ENCODE data around the gene PPP1CA.

The PPP1CA gene

DNA sequence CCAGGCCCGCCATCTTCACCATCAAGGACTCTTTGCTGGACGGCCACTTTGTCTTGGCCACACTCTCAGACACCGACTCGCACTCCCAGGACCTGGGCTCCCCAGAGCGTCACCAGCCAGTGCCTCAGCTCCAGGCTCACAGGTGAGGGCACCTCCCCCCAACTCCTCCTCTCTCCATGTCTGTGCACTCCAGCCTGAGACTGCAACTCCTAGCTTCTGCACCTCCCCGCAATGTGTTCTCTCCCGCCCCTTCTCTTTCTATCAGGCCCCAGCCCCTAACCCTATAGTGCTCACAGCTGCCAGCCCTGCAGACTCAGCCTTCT, 5.4 kb downstream of the PPP1CA start:
- Histone ChIP-seq H3K4me2 (ENCODE audit: low read length) (no peak overlapping the region), H2AFZ (no peak overlapping the region), H3K4me3 (ENCODE audit: low read depth, low read length) (no peak overlapping the region), H3K4me1 (no peaks in the 10 kb centered on the region), H3K9me3 (ENCODE audit: control insufficient read depth, low read length) (no peaks in the 10 kb centered on the region), H3K36me3 (ENCODE audit: control insufficient read depth, insufficient read depth, low read length) (no peaks in the 10 kb centered on the region), H3K79me2 (no peaks in the 10 kb centered on the region), H3K27ac (no peak overlapping the region), H3K9ac (no peak overlapping the region), H3K27me3 (ENCODE audit: control insufficient read depth, insufficient read depth, low read length) (no peaks in the 10 kb centered on the region)
- TF ChIP-seq, protein P1, sequence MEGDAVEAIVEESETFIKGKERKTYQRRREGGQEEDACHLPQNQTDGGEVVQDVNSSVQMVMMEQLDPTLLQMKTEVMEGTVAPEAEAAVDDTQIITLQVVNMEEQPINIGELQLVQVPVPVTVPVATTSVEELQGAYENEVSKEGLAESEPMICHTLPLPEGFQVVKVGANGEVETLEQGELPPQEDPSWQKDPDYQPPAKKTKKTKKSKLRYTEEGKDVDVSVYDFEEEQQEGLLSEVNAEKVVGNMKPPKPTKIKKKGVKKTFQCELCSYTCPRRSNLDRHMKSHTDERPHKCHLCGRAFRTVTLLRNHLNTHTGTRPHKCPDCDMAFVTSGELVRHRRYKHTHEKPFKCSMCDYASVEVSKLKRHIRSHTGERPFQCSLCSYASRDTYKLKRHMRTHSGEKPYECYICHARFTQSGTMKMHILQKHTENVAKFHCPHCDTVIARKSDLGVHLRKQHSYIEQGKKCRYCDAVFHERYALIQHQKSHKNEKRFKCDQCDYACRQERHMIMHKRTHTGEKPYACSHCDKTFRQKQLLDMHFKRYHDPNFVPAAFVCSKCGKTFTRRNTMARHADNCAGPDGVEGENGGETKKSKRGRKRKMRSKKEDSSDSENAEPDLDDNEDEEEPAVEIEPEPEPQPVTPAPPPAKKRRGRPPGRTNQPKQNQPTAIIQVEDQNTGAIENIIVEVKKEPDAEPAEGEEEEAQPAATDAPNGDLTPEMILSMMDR (IDR thresholded peaks at IDR 0.05), result no peak

DNA sequence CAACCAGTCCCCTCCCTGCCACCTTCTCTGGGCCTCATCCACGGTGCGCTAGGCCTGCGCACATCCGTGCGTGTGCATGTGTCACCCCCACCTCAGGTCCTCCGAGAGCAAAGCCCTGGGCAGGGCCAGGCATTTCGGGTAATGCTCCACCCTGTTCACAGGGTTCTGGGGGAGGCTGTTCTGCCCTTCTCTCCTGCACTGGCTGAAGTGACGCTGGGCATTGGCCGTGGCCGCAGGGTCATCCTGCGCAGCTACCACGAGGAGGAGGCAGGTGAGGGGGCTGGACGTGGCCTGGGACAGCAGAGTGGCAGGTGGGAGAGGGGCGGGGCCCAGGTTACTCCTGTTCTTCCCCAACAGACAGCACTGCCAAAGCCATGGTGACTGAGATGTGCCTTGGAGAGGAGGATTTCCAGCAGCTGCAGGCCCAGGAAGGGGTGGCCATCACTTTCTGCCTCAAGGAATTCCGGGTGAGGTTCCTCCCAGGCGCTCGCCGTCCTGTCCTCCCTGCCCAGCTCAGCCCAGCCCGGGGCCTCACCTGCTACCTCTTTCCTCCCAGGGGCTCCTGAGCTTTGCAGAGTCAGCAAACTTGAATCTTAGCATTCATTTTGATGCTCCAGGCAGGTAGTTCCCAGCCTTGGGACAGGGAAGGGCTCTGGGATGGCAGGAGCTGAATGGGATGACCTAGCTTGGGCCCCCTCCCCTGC, 6.0 kb downstream of the PPP1CA start:
- no peak overlapping the region for H3K27ac ChIP-seq
- H3K9me3 ChIP-seq (ENCODE audit: control insufficient read depth, low read length), result no peaks in the 10 kb centered on the region
- no peaks in the 10 kb centered on the region for H3K27me3 ChIP-seq (ENCODE audit: control insufficient read depth, insufficient read depth, low read length)
- TF ChIP-seq, protein P1 (IDR thresholded peaks at IDR 0.05), result no peak
- H3K4me2 ChIP-seq (ENCODE audit: low read length), result no peak overlapping the region
- H3K9ac ChIP-seq, result no peak overlapping the region
- no peaks in the 10 kb centered on the region for H3K79me2 ChIP-seq
- H2AFZ ChIP-seq, result no peak overlapping the region
- no peaks in the 10 kb centered on the region for H3K36me3 ChIP-seq (ENCODE audit: control insufficient read depth, insufficient read depth, low read length)
- H3K4me1 ChIP-seq, result no peaks in the 10 kb centered on the region
- H3K4me3 ChIP-seq (ENCODE audit: low read depth, low read length), result no peak overlapping the region

GRCh38 chr11:67393990-67394389, 7.7 kb downstream of the PPP1CA start:
- H3K4me3 ChIP-seq (ENCODE audit: low read depth, low read length), result no peak overlapping the region
- H2AFZ ChIP-seq, result no peak overlapping the region
- H3K4me2 ChIP-seq (ENCODE audit: low read length), result no peak overlapping the region
- H3K27ac ChIP-seq, result no peak overlapping the region
- no peak overlapping the region for H3K9ac ChIP-seq
- H3K9me3 ChIP-seq (ENCODE audit: control insufficient read depth, low read length), result no peaks in the 10 kb centered on the region
- H3K27me3 ChIP-seq (ENCODE audit: control insufficient read depth, insufficient read depth, low read length), result no peaks in the 10 kb centered on the region
- no peaks in the 10 kb centered on the region for H3K36me3 ChIP-seq (ENCODE audit: control insufficient read depth, insufficient read depth, low read length)
- H3K4me1 ChIP-seq, result no peaks in the 10 kb centered on the region
- no peaks in the 10 kb centered on the region for H3K79me2 ChIP-seq
- TF ChIP-seq, protein P1 (IDR thresholded peaks at IDR 0.05), result no peak

- Histone ChIP-seq H3K4me2 (ENCODE audit: low read length) (no peak overlapping the region), H3K27me3 (ENCODE audit: control insufficient read depth, insufficient read depth, low read length) (no peaks in the 10 kb centered on the region), H2AFZ (no peak overlapping the region), H3K27ac (no peak overlapping the region), H3K36me3 (ENCODE audit: control insufficient read depth, insufficient read depth, low read length) (no peaks in the 10 kb centered on the region), H3K4me3 (ENCODE audit: low read depth, low read length) (no peak overlapping the region), H3K79me2 (no peaks in the 10 kb centered on the region), H3K9me3 (ENCODE audit: control insufficient read depth, low read length) (no peaks in the 10 kb centered on the region), H3K4me1 (no peaks in the 10 kb centered on the region), H3K9ac (no peak overlapping the region)
- TF ChIP-seq, protein P1 (IDR thresholded peaks at IDR 0.05), result no peak
Measured at GRCh38 chr11:67393437-67393836, 8.2 kb downstream of the PPP1CA start.

DNA sequence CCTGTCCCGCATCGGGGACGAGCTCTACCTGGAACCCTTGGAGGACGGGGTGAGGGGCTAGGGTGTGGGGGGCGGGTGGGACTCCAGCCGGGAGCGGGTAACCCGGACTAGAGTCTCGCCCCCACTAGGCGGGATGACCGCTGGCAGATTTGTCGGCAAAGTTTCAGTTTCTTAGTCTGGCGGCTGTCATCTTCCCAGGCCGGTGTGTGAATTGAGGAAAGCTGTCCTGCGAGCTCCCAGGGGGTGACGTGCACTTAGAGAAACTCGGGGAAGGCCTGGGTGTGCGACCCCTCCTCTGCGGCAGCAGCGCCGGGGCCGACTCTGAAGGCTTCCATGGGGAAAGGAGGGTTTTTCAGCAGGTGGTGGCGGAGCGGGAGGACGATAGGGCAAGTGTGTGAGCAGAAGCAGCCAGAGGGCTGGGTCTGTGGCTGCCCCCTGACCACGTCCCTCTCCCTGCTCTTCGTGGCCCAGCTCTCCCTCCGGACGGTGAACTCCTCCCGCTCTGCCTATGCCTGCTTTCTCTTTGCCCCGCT, 9.4 kb downstream of the PPP1CA start:
- no peaks in the 10 kb centered on the region for H3K27me3 ChIP-seq (ENCODE audit: control insufficient read depth, insufficient read depth, low read length)
- H3K4me2 ChIP-seq (ENCODE audit: low read length), result peak overlapping the region; percentile 85
- H3K79me2 ChIP-seq, result no peaks in the 10 kb centered on the region
- no peaks in the 10 kb centered on the region for H3K9me3 ChIP-seq (ENCODE audit: control insufficient read depth, low read length)
- peak overlapping the region; percentile 25 for H3K27ac ChIP-seq
- H3K36me3 ChIP-seq (ENCODE audit: control insufficient read depth, insufficient read depth, low read length), result no peaks in the 10 kb centered on the region
- H3K9ac ChIP-seq, result peak overlapping the region; percentile 28
- H3K4me1 ChIP-seq, result no peaks in the 10 kb centered on the region
- H2AFZ ChIP-seq, result peak overlapping the region; percentile 88
- H3K4me3 ChIP-seq (ENCODE audit: low read depth, low read length), result peak overlapping the region; percentile 81
- TF ChIP-seq, protein P1 (IDR thresholded peaks at IDR 0.05), result no peak

Data from parathyroid adenoma (tissue), 2 donors.